Lower leg skin (tissue), 4 donors: Measurements from ENCODE around the gene RPS15A. TPM values are rescaled to one million over a fixed set of nuclear protein-coding genes. Genes with fewer than 3 reads are reported as not detected.

Experiments
- DNase-seq, 2 donors: peaks; one replicate each; pipeline ENCODE4 v3.0.0-alpha.2; 2019; ENCODE audit warnings: low spot score in 2 of 2
- H3K4me3 ChIP-seq: fragments of 200-600 bp; sonication (generic); 2 replicates; pipeline ENCODE4 v1.5.1; 2017; ENCODE audit warnings: mild to moderate bottlenecking, low read depth; ENCODE audit not compliant: poor library complexity, severe bottlenecking
- POLR2A ChIP-seq, 2 donors: fragments of 450-650 bp; IDR thresholded peaks; one replicate each; pipeline ENCODE4 v1.6.1; 2016 to 2017; ENCODE audit warnings: antibody characterized with exemption in 2 of 2, mild to moderate bottlenecking in 1 of 2, moderate library complexity in 1 of 2
- WGBS, 2 donors: methylation state at CpG; one replicate each; pipeline ENCODE4 v1.1.5; 2018; 5-methylcytosine and 5-hydroxymethylcytosine counted together
- intact Hi-C: fragments of 100-400 bp; cut with DNase I; formaldehyde crosslinking; loops from one replicate; pipeline ENCODE4 v1.15.0; 2023; ENCODE audit warnings: low total_unique reads
- total RNA-seq, 4 donors: library from RNA; depleted of rRNA; stranded (reverse); fragments of >200 nt; gene quantifications; one replicate each; pipeline ENCODE4 v1.1.0, GENCODE V29; 2016
- TF ChIP-seq, protein P1 (sequence below), 3 donors: fragments of 450-650 bp; IDR thresholded peaks; one replicate each; pipeline ENCODE4 v1.5.1; 2016; ENCODE audit warnings: antibody characterized with exemption in 3 of 3, mild to moderate bottlenecking in 3 of 3, moderate library complexity in 2 of 3

RPS15A gene
- total RNA-seq, 4 donors from 2014 or later: 1,497 to 2,701 (median 1,801) TPM

DNA sequence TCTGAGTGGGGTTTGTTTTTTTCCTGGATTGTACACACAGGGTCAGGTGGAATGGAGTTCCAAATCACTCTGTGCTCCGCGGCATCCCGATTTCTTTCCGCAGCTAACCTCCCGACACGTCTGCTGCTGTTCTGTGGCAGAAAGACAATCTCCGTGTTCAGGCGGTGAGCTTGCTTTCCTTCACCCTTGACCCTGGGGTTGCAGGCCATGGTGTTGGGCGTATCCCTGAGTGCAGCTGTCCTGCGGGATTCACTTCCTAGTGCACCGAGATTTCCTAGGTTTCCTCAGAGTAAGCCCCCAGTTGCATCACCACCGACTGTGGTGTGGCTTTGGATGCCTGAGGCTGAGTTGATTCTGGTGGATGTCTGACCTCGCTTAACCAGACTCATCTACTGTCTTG lies 19.0 kb upstream of the RPS15A start:
- H3K4me3 ChIP-seq: no peak overlapping the region
- no peak for DNase-seq
- WGBS, 2 donors: 95 to 96% methylated on average over 13 of the region's 13 CpGs
- no peak for TF ChIP-seq POLR2A (IDR thresholded peaks at IDR 0.05)
- TF ChIP-seq, protein P1, sequence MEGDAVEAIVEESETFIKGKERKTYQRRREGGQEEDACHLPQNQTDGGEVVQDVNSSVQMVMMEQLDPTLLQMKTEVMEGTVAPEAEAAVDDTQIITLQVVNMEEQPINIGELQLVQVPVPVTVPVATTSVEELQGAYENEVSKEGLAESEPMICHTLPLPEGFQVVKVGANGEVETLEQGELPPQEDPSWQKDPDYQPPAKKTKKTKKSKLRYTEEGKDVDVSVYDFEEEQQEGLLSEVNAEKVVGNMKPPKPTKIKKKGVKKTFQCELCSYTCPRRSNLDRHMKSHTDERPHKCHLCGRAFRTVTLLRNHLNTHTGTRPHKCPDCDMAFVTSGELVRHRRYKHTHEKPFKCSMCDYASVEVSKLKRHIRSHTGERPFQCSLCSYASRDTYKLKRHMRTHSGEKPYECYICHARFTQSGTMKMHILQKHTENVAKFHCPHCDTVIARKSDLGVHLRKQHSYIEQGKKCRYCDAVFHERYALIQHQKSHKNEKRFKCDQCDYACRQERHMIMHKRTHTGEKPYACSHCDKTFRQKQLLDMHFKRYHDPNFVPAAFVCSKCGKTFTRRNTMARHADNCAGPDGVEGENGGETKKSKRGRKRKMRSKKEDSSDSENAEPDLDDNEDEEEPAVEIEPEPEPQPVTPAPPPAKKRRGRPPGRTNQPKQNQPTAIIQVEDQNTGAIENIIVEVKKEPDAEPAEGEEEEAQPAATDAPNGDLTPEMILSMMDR (IDR thresholded peaks at IDR 0.05): no peak
- intact Hi-C loops: no loop called here

GRCh38 chr16:18805257-18805773 lies 15.2 kb upstream of the RPS15A start:
- H3K4me3 ChIP-seq: no peak overlapping the region
- intact Hi-C loops: no loop called here
- no peak for DNase-seq
- TF ChIP-seq, protein P1 (IDR thresholded peaks at IDR 0.05): no peak
- TF ChIP-seq POLR2A (IDR thresholded peaks at IDR 0.05): no peak
- WGBS, 2 donors: 15 to 20% methylated on average over 2 of the region's 2 CpGs

GRCh38 chr16:18804540-18804939 lies 14.4 kb upstream of the RPS15A start:
- intact Hi-C loops: loop anchor here (5.0 kb wide), 1 partner anchor 163 kb away; no protein-coding TSS in a partner anchor
- no peak for DNase-seq
- WGBS, 2 donors: 61 to 63% methylated on average over 3 of the region's 3 CpGs
- H3K4me3 ChIP-seq: no peak overlapping the region
- TF ChIP-seq POLR2A (IDR thresholded peaks at IDR 0.05): no peak
- TF ChIP-seq, protein P1 (IDR thresholded peaks at IDR 0.05): no peak

DNA sequence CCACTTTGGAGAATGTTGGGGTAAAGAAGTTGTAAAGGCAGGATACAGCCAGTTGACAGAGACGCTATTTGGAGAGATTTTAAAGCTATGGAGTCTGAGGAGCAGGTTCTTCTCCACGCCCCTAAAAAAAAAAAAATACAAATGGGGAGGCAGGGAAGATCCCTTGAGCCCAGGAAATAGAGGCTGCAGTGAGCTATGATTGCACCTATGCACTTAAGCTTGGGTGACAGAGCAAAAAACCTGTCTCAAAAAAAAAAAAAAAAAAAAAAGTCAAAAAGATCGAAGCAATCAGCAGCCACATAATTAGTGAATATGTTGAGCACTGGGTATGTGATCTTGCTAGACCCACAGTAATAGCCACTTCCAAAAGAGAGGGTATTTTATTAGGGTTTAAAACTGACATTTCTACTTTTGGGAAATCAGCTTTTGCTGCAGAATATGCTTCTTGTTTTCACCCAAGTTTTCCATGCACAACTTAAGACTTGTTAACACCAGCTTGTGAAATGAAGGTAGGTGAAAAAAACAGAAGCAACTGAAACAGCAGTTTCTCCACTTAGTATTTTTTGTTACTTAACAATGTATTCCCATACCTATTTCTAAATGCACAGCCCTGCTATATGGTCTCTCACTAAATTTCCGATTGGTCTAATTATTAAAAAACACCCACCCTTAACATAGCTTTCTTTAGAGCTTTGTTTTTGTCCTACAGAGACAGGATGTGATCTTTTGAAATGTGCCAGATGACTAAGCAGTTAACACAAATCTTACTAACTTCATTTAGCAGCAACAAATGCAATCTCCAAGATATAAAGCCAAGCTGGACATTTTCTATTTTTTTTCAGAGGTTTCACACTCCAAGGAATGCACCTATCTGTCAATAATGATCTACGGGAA lies 13.7 kb upstream of the RPS15A start:
- no peak overlapping the region for H3K4me3 ChIP-seq
- TF ChIP-seq POLR2A (IDR thresholded peaks at IDR 0.05): no peak
- TF ChIP-seq, protein P1 (IDR thresholded peaks at IDR 0.05): no peak
- no peak for DNase-seq
- 59 to 64% methylated on average over 5 of the region's 5 CpGs for WGBS, 2 donors
- intact Hi-C loops: loop anchor here (5.0 kb wide), 1 partner anchor 163 kb away; no protein-coding TSS in a partner anchor

DNA sequence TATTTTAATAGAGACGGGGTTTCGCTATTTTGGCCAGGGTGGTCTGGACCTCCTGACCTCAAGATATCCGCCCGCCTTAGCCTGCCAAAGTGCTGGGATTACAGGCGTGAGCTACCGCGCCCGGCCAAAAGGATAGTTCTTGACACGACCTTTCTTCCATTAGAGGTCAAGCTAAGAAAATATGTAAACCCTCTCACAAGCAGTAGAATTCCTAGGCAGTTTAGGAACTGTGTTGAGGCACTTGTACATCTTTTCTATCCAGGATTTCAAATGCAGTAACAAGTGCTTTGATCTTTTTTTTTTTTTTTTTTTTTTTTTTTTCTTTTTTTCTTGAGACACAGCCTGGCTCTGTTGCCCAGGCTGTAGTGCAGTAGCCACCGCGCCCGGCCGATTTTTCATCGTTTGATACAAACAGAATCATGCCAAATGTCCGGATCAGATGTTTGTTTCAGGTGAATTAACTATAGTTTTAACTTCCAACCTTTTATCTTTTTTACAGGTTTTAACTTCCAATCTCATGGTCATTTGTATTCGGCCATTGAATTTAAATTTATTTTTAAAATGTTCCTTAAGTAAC lies 12.7 kb upstream of the RPS15A start:
- TF ChIP-seq, protein P1 (IDR thresholded peaks at IDR 0.05): no peak
- no peak for TF ChIP-seq POLR2A (IDR thresholded peaks at IDR 0.05)
- no peak for DNase-seq
- intact Hi-C loops: loop anchor here (5.0 kb wide), 1 partner anchor 164 kb away; no protein-coding TSS in a partner anchor
- WGBS, 2 donors: 92 to 94% methylated on average over 16 of the region's 16 CpGs
- no peak overlapping the region for H3K4me3 ChIP-seq
